Measurements from ENCODE around the gene ZNRF3.
"Not testable (repeated sequence)": the region's sequence is repeated elsewhere in the genome, so short reads cannot be mapped to it uniquely, and the experiment has no call there.

Gene ZNRF3

GRCh38 chr22:28931844-28932567 lies 48.6 kb downstream of the ZNRF3 start:
- DNase-seq (ENCODE audit: low read depth in 2 of 2), result no peak

- DNase-seq (ENCODE audit: low read depth in 2 of 2), result no peak
Observed at GRCh38 chr22:28933321-28933720, 49.9 kb downstream of the ZNRF3 start.

- no peak for DNase-seq (ENCODE audit: low read depth in 2 of 2)
Observed at GRCh38 chr22:28934026-28934425, 50.7 kb downstream of the ZNRF3 start.

- no peak for DNase-seq (ENCODE audit: low read depth in 2 of 2)
Observed at GRCh38 chr22:28935140-28935539, 51.8 kb downstream of the ZNRF3 start.

GRCh38 chr22:28935713-28936112 lies 52.3 kb downstream of the ZNRF3 start:
- DNase-seq (ENCODE audit: low read depth in 2 of 2), result no peak

- DNase-seq (ENCODE audit: low read depth in 2 of 2), result no peak
Observed at GRCh38 chr22:28936200-28936599, 52.8 kb downstream of the ZNRF3 start.

GRCh38 chr22:28937206-28938025 lies 54.0 kb downstream of the ZNRF3 start:
- no peak for DNase-seq (ENCODE audit: low read depth in 2 of 2)

GRCh38 chr22:28938286-28938833 lies 55.0 kb downstream of the ZNRF3 start:
- DNase-seq (ENCODE audit: low read depth in 2 of 2), result no peak

GRCh38 chr22:28939394-28939793 lies 56.0 kb downstream of the ZNRF3 start:
- no peak for DNase-seq (ENCODE audit: low read depth in 2 of 2)

- DNase-seq (ENCODE audit: low read depth in 2 of 2), result no peak
Observed at GRCh38 chr22:28939932-28940331, 56.6 kb downstream of the ZNRF3 start.

GRCh38 chr22:28940441-28940840 lies 57.1 kb downstream of the ZNRF3 start:
- no peak for DNase-seq (ENCODE audit: low read depth in 2 of 2)

- no peak for DNase-seq (ENCODE audit: low read depth in 2 of 2)
Observed at GRCh38 chr22:28942333-28942732, 59.0 kb downstream of the ZNRF3 start.

- DNase-seq (ENCODE audit: low read depth in 2 of 2), result no peak
Observed at GRCh38 chr22:28942801-28943500, 59.6 kb downstream of the ZNRF3 start.

- no peak for DNase-seq (ENCODE audit: low read depth in 2 of 2)
Observed at GRCh38 chr22:28943501-28943879, 60.1 kb downstream of the ZNRF3 start.

GRCh38 chr22:28947125-28947524 lies 63.8 kb downstream of the ZNRF3 start:
- no peak for DNase-seq (ENCODE audit: low read depth in 2 of 2)

- no peak for DNase-seq (ENCODE audit: low read depth in 2 of 2)
Observed at GRCh38 chr22:28948424-28948823, 65.1 kb downstream of the ZNRF3 start.

GRCh38 chr22:28948860-28949551 lies 65.6 kb downstream of the ZNRF3 start:
- not testable (repeated sequence) for DNase-seq (ENCODE audit: low read depth in 2 of 2)

GRCh38 chr22:28949788-28950187 lies 66.4 kb downstream of the ZNRF3 start:
- DNase-seq (ENCODE audit: low read depth in 2 of 2), result no peak

- no peak for DNase-seq (ENCODE audit: low read depth in 2 of 2)
Observed at GRCh38 chr22:28950617-28951411, 67.4 kb downstream of the ZNRF3 start.

GRCh38 chr22:28951530-28951929 lies 68.2 kb downstream of the ZNRF3 start:
- no peak for DNase-seq (ENCODE audit: low read depth in 2 of 2)

- no peak for DNase-seq (ENCODE audit: low read depth in 2 of 2)
Observed at GRCh38 chr22:28951969-28952521, 68.7 kb downstream of the ZNRF3 start.

Data from stimulated activated CD8-positive, alpha-beta memory T cell treated with anti-CD3 and anti-CD28 coated beads, Interleukin-2, amount 100 ng/mL, for 1 hour (primary cell).